Measurements from ENCODE around the gene THOC7.

The THOC7 gene

DNA sequence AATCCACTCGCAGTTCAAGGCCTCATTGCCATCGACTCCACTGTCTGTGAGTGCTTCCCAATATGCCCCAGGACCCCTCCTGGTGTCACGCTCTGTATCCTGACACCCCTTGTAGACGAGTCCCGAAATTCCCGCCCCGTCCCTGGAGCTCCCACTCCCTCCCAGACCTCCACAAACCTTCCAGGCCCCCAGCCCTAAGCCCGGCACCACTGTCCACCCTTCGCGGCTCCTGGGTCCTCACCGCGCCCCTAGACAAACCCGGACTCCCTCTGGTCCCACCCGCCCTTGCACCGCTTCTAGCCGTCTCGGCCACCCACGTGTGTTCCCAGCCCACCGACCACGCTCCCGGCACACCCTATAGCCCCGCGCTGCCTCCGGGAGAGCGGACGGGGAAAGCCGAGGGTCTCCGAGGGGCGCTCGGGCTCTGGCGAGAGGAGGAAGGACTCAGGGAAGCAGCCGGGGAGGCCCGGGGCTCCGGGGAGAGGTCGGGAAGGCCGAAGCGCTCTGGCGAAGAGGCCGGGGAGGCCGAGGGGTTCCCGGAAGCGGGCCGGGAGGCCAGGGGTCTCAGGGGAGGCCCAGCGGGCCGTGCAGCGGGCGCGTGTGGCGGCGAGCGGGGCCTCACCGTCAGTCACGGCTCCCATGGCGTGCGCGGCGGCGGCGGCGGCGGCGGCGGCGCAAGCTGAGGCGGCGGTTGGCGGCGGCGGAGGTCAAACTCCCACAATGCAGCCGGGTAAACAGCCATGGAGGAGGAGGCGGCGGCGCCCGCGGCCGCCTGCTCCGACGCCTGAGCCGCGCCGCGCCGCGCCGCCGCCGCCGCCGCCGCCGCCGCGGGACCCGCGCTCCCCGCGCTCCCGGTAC, at the start of gene THOC7, which contains the start of gene ATXN7:
THOC7 (minus strand) TSS at position 656 of the 858 bp plus-strand sequence; CDS start at position 641, 15 bp downstream.
ATXN7 (plus strand) TSS at position 718 of the 858 bp plus-strand sequence. CDS start 48,732 bp downstream, outside the sequence.
- peak; percentile 72 for DNase-seq

DNA sequence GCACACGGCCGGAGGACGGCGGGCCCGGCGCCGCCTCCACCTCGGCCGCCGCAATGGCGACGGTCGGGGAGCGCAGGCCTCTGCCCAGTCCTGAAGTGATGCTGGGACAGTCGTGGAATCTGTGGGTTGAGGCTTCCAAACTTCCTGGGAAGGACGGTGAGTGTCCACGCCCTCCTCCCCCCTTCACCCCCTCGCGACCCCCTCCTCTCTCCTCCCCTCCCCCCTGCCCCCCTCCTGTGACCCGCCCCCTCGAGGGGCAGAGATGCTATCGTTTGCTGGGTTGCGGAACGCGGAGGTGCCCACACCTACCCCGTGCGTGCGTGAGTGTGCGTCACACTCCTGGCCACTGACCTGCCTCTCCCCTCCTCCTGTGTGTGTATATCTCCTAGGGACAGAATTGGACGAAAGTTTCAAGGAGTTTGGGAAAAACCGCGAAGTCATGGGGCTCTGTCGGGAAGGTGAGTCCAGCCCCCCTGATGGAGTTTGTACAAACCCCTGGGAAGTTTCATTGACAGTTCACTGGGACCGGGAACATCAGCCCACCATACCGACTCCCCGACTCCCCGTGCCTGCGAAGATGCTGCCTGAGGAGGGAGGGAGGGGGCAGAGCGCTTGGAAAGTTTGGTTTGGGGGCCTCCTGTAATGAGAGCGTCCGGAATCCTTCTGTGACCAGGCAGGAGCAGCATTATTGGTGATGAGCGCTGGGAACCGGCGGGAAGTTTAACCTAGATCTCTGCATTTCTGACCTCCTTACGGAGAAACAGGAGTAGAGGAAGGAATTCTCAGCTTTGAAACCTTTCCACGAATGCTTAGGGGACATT, 49.4 kb upstream of the THOC7 start:
- DNase-seq: peak; percentile 75

DNA sequence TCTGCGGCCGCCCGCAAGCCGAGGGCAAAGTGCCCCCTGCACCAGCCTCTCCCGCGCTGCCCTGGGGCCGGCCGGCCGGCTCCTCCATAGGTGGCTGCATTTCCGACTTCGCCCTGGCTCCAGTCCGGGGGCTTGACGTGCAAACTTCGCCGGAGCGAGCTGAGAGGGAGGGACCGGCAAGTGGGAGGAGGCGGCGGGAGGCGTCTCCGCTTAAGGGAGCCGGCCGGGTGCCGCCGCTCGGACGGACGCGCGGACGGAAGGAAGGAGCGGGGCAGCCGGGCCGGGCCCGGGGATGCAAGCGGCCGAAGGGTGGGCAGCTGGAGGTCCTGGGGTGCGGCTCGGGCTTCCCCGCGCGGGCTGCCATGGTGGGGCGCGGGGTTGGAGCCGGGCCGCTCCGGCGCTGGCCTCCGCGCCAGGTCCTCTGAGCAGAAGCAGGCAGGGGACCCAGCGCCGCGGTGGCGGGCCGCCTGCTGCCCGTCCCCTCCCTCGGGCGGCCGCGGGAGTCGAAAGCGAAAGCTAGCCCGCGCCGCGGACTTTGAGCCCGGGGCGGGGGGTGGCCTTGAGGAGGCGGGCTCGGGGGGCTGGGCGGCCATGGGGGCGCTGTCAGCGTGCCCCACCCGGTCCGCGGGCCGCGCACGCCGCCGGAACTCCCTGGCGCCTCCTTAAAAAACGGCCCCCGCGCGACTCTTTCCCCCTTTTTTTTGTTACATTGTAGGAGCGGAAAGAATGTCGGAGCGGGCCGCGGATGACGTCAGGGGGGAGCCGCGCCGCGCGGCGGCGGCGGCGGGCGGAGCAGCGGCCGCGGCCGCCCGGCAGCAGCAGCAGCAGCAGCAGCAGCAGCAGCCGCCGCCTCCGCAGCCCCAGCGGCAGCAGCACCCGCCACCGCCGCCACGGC, 48.5 kb upstream of the THOC7 start, which contains the start of gene SCAANT1:
SCAANT1 (minus strand) TSS at position 511 of the 895 bp plus-strand sequence.
- peak; percentile 86 for DNase-seq

DNA sequence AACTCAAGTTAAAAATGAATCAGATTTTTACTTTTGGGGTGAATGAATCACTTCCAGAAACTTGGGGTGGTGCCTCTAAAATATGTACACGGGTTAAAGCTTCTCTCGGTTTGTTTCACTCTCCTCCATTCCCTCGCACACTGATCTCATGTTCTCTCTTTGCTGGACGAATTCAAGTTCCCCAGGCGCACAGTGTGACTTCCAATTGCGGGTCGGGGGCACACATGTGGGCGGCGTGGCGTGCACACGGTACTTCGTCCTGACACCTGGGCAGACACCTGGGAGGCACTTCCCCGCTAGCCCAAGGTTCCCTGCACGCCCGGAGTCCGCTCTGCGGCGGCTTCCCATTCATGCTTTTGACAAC, 47.9 kb upstream of the THOC7 start:
- no peak for DNase-seq

DNA sequence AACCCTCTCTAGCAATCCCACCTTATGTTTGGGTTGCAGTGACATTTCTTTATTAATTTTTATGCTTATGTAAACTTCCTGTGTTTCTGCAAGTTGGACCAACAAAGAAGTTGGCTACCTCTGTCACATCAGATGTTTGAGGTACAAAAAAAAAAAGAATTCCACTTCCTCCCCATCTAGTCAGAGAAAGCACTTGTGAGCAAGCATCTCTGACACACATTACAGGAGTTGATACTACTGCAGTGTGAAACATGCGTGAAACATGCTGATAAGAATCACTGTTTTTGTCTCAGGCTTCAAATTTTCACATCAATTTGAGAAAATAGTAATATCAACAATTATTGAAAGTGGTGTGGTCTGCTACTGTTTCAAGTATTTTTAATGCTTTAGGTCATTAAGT, 47.3 kb upstream of the THOC7 start:
- no peak for DNase-seq

DNA sequence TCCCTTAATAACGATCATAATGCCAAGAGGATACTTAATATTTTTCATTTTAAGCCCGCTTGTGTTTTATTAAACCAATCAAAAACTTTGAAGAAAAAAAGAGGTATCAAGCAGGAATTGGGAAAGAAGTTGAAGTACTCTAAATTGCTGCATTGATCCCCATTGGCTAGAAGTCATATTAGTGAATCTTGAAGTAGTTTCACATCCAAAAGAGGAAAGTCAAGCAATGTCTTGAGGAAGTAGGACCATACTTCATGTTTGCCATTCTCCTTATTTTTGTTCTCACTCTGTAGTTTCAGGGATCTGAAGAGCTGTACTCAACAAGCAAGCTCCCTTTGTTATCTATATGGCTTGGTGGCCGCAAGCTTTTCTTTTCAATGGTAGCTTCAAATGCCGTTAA, 46.4 kb upstream of the THOC7 start:
- DNase-seq: no peak

DNA sequence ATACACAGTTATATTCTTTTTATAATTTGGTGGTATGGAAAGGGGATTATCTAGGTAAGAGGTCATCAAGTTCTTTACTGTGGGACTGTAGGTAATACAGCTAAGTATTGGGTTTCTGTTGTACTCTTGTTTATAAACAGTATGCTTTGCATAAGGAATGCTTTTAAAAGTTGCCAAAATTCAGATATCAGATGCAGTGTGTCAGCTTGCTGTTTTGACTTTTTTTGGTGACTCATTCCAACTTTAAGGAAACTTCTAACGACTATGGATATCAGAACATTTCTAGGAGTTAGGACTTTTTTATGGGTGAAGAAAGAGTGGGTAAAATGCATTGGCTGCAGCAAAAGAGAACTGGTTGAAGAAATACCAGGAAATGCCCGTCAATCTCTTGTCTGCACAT, 45.8 kb upstream of the THOC7 start:
- no peak for DNase-seq

DNA sequence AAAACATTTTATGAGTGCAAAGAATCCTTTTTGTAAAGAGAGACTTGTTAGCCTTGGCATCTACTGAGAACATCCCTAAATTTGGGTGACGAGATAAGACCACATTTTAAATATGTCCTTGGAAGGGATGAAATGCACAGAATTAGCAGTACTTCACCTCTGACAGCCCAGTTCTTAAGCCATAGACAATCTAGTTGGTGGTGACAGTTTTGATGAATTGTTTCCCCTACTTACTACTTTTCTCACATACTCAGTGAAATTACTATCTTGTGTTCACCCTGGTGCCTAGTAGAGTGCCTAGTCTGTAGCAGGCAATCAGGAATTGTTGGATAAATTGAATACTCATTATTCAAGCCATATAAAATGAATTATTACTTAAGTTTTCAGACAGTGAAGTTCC, 45.2 kb upstream of the THOC7 start:
- DNase-seq: no peak

DNA sequence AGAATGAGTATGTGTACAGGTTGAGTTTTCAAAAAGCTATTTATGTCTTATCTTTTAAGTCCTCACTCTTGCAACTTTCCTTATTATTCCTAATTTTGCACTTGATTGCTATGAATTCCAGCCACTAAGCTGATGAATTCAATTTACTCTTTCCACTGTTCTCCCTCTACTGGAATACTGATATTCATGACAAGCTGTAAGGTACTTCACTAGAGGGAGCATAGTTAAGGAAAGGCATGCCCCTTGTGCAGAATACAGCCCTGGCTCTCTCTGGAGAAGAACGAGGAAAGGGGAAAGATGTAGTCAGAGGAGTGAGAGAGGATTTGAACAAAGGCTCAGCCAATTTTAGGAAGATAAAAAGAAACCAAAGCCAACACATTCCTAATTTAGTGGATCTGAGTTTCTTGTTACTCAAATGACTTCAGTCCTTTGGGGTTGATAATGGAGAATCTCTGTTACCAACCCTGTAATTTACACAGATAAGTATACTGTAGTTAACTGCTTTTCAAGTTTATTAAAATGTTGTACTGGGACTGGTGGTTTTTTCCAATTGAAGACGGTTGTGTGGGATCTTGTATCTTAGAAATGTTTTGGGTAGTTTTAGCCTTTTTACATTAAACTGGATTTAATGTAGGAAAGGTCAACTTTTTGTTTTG, 44.6 kb upstream of the THOC7 start:
- DNase-seq: no peak

DNA sequence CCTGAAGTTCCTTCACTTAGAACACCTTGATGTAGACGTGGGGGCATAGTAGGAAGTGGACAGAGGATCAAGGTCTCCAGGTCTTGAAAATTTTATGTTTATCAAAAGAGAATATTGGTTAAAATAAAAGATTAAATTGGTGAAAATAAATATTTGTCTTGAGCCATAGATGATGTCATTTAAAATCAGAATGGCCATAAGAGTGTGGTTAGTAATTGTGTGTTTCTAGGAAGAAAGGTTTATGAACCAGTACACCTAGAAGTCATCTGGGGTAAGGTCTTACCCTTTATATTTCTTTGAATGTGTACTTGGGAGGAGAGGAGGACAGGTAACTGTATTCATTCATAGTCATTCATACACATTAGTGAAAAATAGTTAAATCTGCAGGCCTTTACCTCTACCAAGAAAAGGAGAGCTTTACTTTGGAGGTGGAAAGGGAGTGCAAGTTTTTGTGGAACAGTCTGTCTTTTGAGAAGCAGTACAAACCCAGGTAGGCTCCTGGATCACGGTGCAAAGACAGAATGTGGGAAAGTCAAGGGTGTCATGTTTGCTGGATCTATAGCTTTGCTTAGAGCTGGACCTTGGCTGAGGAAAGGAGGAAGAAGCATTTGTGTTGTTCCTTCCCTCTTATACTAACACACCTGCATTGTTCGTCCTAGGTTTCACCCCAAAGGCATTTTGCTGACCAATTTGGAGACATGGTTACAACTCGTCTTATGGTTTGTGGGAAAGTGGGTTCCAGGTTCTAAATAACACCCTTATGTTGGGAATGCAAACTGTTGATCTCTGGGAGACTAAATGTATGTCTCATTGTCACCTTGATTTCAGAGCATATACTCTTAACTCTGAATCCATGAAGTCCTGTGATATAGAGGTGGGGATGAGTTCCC, 42.4 kb upstream of the THOC7 start:
- DNase-seq: no peak

DNA sequence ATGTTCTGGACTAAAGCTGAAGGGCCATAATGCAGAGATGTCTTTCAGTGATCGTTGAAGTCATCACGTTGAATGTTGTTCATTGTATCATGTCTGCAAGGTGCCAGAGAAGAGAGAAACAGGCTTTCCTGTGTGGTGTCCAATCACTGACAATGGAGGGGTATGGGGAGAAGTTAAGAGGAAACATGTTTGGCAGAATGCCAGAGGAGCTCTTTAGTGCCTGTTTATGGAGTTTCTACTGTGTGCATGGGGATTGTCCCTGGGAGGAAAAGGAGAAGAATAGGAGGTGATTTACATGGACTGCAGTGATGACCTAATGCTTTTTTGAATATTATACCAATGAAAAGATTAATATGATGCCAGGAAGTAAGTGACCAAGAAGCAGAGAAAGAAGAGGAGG, 36.9 kb upstream of the THOC7 start:
- DNase-seq: no peak

DNA sequence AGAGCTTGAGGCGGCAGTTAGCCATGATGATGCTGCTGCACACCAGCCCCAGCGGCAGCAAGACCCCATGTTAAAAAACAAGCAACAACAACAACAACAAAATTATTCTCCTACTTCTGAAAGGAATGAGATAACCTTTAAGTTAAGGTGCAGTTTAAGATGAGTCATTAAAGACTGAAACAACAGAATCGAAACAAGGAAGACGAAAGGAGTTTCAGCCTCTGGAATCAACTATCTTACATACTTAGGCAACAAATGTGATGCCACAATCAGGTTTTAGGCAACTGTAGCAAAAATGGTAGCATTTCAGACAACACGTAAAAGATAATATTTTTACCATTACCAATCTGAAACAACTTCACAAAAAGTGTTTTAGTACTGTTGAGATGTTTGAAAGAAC, 36.4 kb upstream of the THOC7 start:
- DNase-seq: no peak

DNA sequence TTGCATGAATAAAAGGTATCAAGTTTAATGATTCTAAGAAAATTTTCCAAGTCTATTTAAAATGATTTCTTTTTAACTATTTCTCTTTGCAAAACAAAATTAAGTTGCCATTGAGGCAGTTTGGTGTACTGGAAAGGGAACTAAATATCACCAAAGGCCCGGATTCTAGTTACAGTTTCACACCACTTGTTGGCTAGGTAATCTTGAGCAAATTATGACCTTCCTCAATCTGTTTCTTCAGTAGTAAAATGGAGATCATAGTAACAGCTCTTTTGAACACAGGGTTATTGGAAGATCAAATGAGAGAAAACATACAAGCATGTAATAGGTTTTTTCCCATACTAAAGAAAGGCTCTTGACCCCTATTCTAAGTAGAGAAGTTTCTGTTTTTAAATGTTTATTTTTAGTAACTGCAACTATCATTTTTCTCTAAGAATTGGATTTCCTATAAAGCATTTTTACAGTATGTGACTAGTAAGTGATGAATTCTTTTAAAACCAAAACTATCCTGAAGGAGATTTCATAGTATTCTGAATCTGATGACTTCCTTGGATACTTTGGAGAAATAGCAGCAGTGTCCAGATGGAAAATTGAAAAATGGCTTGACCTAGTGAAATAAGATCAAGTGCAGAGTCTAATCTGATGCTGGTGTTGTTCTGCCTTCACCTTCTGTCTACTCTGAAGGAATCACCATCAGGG, 32.9 kb upstream of the THOC7 start:
- no peak for DNase-seq

DNA sequence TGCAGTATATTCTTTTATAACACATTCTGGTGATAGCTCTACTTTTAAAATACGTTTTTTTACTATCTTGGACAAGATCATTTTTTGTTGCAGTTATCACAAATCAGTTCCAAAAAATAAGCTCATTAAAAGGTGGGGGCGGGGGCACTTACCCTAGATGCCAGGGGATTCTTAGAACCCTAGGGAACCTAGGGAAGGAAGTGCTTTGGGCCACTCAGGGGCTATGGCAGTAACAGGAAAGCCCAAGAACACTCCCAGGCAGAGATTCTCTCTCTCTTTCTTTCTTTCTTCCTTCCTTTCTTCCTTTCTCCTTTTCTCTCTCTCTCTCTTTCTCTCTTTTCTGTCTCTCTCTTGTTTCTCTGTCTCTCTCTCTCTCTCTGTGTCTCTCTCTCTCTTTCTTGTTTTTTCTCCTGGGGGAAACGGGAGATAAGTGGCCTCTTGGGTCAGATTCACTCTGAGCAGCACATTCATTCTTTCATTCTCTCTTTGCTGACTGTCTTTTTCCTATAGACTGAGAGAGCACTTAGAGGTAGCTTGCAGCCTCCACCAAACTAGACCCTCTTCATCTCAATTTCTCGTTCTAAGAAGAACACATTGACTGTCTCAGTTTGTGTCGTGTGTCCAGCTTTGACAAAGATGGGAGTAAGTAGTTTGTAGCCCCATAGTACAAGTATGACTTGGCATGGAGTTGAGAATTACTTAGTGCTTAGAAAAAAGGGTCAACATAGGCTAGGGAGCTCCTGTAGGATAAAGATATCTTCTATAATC, 32.0 kb upstream of the THOC7 start:
- DNase-seq: no peak

DNA sequence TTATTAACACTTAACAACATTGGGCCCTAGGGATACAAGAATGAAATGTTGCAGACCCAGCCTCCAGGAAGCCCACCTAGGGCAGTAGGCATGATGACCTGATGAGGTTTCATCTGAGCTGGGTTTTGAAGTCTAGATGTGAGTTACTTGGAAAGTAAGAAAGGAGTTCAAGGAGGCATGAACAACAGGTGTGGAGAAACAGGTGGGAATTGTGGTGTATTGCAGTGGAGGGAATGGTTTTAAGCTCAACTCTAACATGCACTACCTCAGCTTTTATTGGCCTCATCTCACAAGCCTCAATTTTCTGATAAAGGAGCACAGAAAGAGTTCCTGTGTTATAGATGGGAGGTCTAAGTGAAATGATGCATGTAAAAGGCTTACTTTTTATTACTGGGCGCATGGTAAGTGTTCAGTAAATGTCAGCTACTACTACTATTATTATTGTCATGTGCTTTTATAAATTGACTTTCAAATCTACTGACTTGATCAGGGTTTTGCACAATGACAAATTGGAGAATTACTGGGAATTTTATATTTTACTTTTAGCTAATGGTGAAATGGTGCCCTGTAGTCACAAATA, 29.3 kb upstream of the THOC7 start:
- no peak for DNase-seq

DNA sequence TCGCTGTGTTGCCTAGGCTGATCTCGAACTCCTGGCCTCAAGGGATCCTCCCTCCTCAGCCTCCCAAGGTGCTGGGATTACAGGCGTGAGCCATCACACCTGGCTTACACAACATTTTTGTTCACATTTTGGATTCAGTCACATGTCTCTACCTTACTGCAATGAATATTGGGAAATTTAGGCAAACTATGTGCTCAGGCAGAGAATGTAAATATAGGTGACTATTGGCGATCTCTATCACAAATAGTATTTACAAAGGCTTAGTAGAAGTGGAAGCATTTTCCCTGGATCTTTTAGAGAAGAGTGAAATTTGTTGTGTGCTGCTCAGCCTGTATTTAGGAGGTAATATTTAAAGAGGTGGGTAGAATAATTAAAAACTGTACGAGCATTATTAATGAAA, 27.9 kb upstream of the THOC7 start:
- no peak for DNase-seq

DNA sequence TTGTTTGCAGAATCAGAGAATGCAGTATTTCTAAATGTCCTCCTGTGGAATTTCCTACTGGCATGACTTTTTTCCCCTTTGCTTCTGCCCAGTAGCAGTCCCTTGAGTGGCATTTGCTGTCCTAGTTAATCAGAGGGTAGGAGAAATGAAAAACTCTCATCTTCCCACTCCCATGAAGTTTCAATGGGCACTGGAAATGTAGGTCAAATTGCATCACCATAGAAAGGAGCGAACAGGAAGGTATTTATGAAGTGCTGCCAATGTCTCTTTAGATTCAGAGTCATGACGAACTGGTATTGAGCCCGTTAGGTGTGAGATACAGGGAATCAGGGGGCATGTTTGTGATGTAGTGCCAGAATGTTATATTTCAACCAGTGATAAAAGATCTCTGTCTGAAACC, 23.3 kb upstream of the THOC7 start:
- DNase-seq: no peak

DNA sequence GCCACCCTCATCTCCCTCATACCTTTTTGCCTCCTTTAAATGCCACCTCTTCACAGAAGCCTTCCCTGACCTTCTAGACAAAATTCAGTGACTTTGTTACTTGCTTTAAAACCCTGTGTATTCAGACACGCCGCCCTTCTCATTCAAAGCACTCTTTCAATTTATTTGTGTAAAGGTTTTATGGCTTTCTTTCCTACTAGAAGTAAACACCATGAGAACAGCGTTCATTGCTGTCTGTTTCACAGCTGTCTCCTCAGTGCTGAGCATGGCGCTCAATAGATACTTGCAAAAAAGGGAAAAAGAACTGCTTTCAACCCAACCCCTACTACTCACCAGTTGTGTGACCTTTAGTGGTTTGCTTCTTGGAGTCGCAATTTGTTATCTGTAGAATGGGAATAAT, 17.0 kb upstream of the THOC7 start:
- DNase-seq: no peak

DNA sequence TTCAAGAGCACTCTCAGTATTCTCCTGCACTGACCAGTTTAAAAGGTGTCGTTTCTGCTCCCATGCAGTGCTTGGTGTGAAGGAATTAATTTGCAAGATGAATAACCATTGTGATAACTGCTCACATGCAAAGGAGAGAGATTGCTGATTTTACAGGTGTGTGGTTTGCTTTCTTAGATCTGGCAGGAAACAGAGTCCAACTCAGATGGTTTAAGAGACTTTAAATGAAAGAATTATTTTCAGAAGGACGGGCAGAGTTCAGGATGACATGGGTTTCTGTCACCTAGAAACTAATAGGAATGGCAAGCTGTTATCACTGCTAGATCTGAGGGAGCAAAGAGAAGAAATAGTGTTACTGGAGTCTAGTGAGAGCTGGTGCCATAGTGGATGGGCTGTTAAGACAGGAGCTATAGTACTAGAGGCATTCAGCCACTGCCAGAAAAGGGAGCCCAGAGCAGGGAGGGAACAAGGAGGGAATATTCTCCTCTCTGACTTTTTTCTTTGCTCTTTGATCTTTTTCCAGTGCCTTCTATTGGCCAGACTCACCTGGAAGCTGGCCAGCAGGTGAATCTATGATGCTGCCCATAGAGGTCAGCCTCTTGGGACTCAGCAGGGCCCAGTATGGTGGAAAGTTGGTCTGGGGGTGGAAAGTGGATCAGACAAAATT, 14.9 kb upstream of the THOC7 start:
- DNase-seq: no peak

All from 8988T (cell line).